ENCODE measurements around the gene EP300. TPM values are rescaled to one million over a fixed set of nuclear protein-coding genes. Genes with fewer than 3 reads are reported as not detected.
"Not testable (repeated sequence)": the region's sequence is repeated elsewhere in the genome, so short reads cannot be mapped to it uniquely, and the experiment has no call there.

EP300 gene
- total RNA-seq, 2 donors from 2014 or later: 58.9 to 65.8 TPM

DNA sequence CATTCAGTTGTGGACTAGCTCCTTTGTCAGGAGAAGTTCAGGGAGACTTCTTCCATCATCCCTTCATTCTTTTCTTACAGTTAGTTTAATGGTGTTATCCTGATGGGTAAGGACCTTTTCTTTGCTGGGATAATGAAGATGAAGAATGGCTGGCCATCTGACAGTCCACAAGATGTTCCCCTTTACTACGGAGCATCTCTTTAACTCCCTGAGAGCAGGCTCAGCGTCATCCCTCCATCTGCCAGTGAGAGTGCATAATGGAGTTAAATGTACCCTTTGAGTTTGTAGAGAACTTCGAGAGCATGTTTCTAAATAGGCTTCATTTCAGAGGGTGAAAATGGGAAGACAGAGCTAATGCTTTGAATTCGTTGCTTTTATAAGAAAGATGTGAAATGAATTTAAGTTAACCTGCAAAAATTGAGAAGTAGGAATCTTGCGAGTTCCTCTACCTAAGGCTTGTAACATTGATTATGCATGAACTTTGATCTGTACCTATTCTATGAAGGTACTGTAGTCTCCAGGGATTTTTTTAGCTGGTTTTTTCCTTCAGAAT lies 1.7 kb downstream of the EP300 start:
- peak overlapping the region; percentile 96 to 100 for H3K4me3 Mint-ChIP-seq
- peak overlapping the region; percentile 100 for H3K27ac Mint-ChIP-seq
- no peak for ATAC-seq (replicated peaks in 1 of 2)
- peaks cover 51% of the 10 kb centered on the region for H3K4me1 Mint-ChIP-seq (ENCODE audit: low read depth)
- H3K36me3 Mint-ChIP-seq (ENCODE audit: insufficient read depth in 2 of 2): peaks cover 13 to 17% of the 10 kb centered on the region in 2 donors
- no peaks in the 10 kb centered on the region for H3K27me3 Mint-ChIP-seq (ENCODE audit: low read depth)
- H3K9me3 Mint-ChIP-seq: peaks cover 0 to 2% of the 10 kb centered on the region in 2 donors
- DNase-seq: peak; percentile 15 to 16

DNA sequence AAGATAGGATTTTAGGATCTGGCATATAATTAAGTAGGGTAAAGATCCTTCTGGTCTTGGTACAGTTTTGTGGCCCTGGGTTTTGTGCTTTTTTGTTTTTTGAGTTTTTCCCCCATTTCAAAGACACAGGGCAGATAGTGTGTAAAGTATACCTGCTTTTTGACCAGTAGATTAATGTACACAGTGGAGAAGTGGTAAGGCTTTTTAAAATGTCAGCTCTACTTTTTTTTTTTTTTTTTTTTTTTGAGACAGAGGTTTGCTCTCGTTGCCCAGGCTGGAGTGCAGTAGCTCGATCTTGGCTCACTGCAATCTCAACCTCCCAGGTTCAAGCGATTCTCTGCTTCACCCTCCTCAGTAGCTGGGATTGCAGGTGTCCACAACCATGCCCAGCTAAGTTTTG lies 4.0 kb downstream of the EP300 start:
- ATAC-seq (replicated peaks in 1 of 2) (no peak), DNase-seq (no peak)
- no peaks in the 10 kb centered on the region for H3K9me3 Mint-ChIP-seq
- H3K4me3 Mint-ChIP-seq: peak overlapping the region; percentile 96 to 100
- no peaks in the 10 kb centered on the region for H3K27me3 Mint-ChIP-seq (ENCODE audit: low read depth)
- peaks cover 61% of the 10 kb centered on the region for H3K4me1 Mint-ChIP-seq (ENCODE audit: low read depth)
- H3K36me3 Mint-ChIP-seq (ENCODE audit: insufficient read depth in 2 of 2): peaks cover 10 to 25% of the 10 kb centered on the region in 2 donors
- H3K27ac Mint-ChIP-seq: peak overlapping the region; percentile 82

DNA sequence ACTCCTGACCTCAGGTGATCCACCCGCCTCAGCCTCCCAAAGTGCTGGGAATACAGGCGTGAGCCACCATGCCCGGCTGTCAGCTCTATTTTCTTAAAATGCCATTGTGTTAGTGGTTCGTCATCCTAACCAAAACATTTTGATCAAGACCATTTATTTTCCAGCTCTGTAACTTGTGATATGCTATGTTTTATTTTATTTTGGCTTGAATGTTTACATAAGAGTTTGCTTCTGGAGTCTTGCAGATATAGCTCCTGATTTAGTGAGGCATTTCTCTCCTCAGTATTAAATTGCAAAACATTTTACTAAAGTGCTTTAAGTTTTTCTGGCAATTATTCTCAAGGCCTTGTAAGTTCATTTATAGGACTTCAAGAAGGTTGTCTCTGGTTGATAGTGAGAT lies 4.4 kb downstream of the EP300 start:
- H3K27ac Mint-ChIP-seq: peak overlapping the region; percentile 82
- H3K36me3 Mint-ChIP-seq (ENCODE audit: insufficient read depth in 2 of 2): peaks cover 8 to 28% of the 10 kb centered on the region in 2 donors
- ATAC-seq (replicated peaks in 1 of 2) (no peak), DNase-seq (no peak)
- H3K9me3 Mint-ChIP-seq: no peaks in the 10 kb centered on the region
- H3K4me3 Mint-ChIP-seq: peak overlapping the region; percentile 81 to 96
- H3K27me3 Mint-ChIP-seq (ENCODE audit: low read depth): no peaks in the 10 kb centered on the region
- peaks cover 64% of the 10 kb centered on the region for H3K4me1 Mint-ChIP-seq (ENCODE audit: low read depth)

DNA sequence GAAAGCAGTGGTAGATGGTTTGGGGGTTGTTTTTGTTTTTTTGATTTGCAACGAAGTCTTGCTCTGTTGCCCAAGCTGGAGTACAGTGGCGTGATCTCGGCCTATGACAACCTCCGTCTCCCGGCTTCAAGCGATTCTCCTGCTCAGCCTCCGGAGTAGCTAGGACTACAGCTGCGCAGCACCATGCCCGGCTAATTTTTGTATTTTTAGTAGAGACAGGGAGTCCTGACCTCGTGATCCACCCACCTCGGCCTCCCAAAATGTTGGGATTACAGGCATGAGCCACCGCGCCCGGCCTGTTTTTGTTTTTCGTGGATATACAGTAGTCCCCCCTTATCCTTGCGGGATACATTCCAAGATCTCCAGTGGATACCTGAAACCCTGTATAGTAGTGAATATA lies 6.6 kb downstream of the EP300 start:
- Mint-ChIP-seq H3K4me1 (ENCODE audit: low read depth) (peaks cover 85% of the 10 kb centered on the region), H3K27ac (no peak overlapping the region), H3K36me3 (ENCODE audit: insufficient read depth in 2 of 2) (peaks cover 10 to 39% of the 10 kb centered on the region in 2 donors), H3K27me3 (ENCODE audit: low read depth) (no peaks in the 10 kb centered on the region), H3K9me3 (peaks cover 4 to 6% of the 10 kb centered on the region in 2 donors), H3K4me3 (no peak overlapping the region)
- ATAC-seq (replicated peaks in 1 of 2) (no peak), DNase-seq (no peak)

DNA sequence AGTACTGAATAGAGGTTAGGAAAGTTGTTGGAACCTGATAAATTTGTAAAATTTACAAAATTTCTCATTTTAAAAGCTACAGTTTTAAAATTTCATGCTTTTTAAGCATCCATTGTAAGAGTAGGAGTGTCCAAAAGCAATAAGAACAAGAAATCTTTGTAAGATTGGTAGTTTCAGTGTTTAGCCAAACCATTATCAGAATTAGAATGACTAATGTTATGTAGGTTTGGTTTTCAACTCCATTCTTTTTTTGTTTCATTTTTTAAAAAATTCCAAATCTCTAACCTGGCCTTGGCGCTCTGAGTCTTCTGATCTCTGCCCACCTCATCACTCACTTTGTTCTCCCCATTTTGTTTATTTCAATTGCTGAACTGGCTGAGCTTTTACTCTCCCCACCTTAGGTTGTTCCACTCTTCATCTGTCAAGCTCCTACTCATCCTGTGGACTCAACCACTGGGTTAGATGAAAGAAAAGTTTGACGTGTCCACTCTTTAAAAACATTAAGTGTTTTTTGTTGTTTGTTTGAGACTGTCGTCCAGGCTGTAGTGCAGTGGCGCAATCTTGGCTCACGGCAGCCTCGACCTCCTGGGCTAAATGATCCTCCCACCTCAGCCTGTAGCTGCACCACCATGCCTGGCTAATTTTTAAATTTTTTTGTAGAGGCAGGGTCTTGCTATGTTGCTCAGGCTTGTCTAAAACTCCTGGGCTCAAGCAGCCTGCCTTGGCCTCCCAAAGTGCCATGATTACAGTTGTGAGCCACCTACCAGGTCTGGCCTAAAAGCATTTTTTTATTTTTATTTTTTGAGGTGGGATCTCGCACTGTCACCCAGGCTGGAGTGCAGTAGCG lies 14.0 kb downstream of the EP300 start:
- Mint-ChIP-seq H3K27ac (peak overlapping the region; percentile 49), H3K4me1 (ENCODE audit: low read depth) (peaks cover 64% of the 10 kb centered on the region), H3K4me3 (peak overlapping the region; percentile 42 to 67), H3K36me3 (ENCODE audit: insufficient read depth in 2 of 2) (peaks cover 9 to 27% of the 10 kb centered on the region in 2 donors), H3K9me3 (peaks cover 4 to 6% of the 10 kb centered on the region in 2 donors), H3K27me3 (ENCODE audit: low read depth) (no peaks in the 10 kb centered on the region)
- DNase-seq: peak in 1 of 2 donors; percentile 11
- ATAC-seq (replicated peaks in 1 of 2): peak; percentile 69 to 76

DNA sequence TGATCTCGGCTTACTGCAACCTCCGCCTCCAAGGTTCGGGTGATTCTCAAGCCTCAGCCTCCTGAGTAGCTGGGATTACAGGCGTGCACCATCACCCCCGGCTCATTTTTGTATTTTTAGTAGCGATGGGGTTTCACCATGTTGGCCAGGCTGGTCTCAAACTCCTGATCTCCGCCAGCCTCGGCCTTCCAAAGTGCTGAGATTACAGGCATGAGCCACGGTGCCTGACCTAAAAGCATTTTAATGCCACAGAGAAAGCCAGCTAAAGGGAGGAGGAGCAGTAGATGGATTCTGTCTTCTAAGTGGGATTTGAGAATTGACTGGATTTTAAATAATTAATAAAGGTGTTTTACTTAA lies 14.6 kb downstream of the EP300 start:
- Mint-ChIP-seq H3K36me3 (ENCODE audit: insufficient read depth in 2 of 2) (peaks cover 9 to 25% of the 10 kb centered on the region in 2 donors), H3K4me1 (ENCODE audit: low read depth) (peaks cover 63% of the 10 kb centered on the region), H3K27ac (peak overlapping the region; percentile 12), H3K4me3 (peak overlapping the region in 1 of 2 donors; percentile 42)
- H3K9me3 Mint-ChIP-seq; H3K27me3 Mint-ChIP-seq (ENCODE audit: low read depth); ATAC-seq (replicated peaks in 1 of 2); DNase-seq: not testable (repeated sequence)

DNA sequence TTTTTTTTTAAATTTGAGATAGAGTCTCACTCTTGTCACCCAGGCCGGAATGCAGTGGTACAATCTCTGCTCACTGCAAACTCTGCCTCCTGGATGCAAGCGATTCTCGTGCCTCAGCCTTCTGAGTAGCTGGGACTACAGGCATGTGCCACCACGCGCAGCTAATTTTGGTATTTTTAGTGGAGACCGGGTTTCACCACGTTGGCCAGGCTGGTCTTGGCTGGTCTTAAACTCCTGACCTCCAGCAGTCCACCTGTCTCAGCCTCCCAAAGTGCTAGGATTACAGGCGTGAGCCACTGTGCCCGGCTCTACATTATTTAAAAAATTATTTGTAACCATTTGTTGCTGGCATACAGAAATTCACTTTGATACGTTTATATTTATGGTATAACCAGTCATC lies 18.6 kb downstream of the EP300 start:
- Mint-ChIP-seq H3K27ac (no peak overlapping the region), H3K36me3 (ENCODE audit: insufficient read depth in 2 of 2) (peaks cover 2 to 3% of the 10 kb centered on the region in 2 donors), H3K27me3 (ENCODE audit: low read depth) (no peaks in the 10 kb centered on the region), H3K9me3 (peaks cover 0 to 1% of the 10 kb centered on the region in 2 donors), H3K4me1 (ENCODE audit: low read depth) (peaks cover 48% of the 10 kb centered on the region), H3K4me3 (no peak overlapping the region)
- ATAC-seq (replicated peaks in 1 of 2): no peak
- DNase-seq: no peak

DNA sequence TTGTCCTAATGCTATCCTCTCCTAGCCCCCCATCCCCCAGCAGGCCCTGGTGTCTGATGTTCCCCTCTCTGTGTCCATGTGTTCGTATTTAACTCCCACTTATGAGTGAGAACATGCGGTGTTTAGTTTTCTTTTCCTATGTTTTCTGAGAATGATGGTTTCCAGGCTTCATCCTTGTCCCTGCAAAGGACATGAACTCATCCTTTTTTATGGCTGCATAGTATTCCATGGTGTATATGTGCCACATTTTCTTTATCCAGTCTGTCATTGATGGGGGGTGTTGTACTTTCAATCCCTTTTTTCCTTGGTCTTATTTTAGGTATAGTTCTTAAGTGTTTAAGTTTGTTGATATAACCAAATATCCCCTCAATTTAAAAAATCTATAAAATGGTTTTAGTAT lies 23.9 kb downstream of the EP300 start:
- no peak for ATAC-seq (replicated peaks in 1 of 2)
- Mint-ChIP-seq H3K27me3 (ENCODE audit: low read depth) (no peaks in the 10 kb centered on the region), H3K4me1 (ENCODE audit: low read depth) (peaks cover 39% of the 10 kb centered on the region), H3K9me3 (peaks cover 0 to 1% of the 10 kb centered on the region in 2 donors), H3K4me3 (no peak overlapping the region), H3K27ac (no peak overlapping the region), H3K36me3 (ENCODE audit: insufficient read depth in 2 of 2) (peaks cover 7 to 11% of the 10 kb centered on the region in 2 donors)
- DNase-seq: no peak

DNA sequence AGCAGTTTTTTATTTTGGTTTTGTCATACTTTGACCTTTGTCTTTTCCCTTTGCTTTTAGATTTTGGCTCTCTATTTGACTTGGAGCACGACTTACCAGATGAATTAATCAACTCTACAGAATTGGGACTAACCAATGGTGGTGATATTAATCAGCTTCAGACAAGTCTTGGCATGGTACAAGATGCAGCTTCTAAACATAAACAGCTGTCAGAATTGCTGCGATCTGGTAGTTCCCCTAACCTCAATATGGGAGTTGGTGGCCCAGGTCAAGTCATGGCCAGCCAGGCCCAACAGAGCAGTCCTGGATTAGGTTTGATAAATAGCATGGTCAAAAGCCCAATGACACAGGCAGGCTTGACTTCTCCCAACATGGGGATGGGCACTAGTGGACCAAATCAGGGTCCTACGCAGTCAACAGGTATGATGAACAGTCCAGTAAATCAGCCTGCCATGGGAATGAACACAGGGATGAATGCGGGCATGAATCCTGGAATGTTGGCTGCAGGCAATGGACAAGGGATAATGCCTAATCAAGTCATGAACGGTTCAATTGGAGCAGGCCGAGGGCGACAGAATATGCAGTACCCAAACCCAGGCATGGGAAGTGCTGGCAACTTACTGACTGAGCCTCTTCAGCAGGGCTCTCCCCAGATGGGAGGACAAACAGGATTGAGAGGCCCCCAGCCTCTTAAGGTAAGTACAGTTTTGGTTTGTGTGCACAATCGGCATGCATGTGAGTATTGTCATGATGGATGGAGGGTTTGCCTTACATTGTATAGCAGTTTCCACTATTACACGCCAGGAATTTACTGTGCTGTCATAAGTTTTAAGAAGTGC lies 25.0 kb downstream of the EP300 start:
- H3K9me3 Mint-ChIP-seq: peaks cover 0 to 1% of the 10 kb centered on the region in 2 donors
- H3K27ac Mint-ChIP-seq: peak overlapping the region; percentile 2
- peaks cover 34% of the 10 kb centered on the region for H3K4me1 Mint-ChIP-seq (ENCODE audit: low read depth)
- DNase-seq (no peak), ATAC-seq (replicated peaks in 1 of 2) (peak in 1 of 2 donors; percentile 36)
- H3K36me3 Mint-ChIP-seq (ENCODE audit: insufficient read depth in 2 of 2): peaks cover 7 to 9% of the 10 kb centered on the region in 2 donors
- no peak overlapping the region for H3K4me3 Mint-ChIP-seq
- H3K27me3 Mint-ChIP-seq (ENCODE audit: low read depth): no peaks in the 10 kb centered on the region

DNA sequence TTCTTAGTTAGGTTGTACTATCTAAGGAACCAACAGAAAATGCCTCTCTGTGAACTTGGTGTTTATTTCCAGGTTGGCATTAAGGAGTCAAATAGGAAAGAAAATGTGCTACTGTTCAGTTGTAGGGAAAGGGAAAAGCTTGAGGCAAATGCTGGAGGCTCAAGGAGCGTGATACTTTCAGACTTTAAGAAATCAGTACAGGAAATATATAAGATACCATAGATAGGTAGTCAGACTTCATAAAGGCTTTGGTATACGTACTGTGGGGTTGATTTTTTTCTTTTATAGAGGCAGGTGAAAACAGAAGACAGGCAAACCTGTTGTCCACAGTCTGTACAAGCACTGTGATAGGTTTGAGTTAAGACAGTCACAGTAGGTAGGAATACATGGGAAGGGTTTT lies 30.8 kb downstream of the EP300 start:
- Mint-ChIP-seq H3K36me3 (ENCODE audit: insufficient read depth in 2 of 2) (peaks cover 2 to 18% of the 10 kb centered on the region in 2 donors), H3K4me3 (no peak overlapping the region), H3K27me3 (ENCODE audit: low read depth) (no peaks in the 10 kb centered on the region), H3K4me1 (ENCODE audit: low read depth) (peaks cover 20% of the 10 kb centered on the region), H3K27ac (peak overlapping the region; percentile 13), H3K9me3 (no peaks in the 10 kb centered on the region)
- DNase-seq (no peak), ATAC-seq (replicated peaks in 1 of 2) (no peak)

DNA sequence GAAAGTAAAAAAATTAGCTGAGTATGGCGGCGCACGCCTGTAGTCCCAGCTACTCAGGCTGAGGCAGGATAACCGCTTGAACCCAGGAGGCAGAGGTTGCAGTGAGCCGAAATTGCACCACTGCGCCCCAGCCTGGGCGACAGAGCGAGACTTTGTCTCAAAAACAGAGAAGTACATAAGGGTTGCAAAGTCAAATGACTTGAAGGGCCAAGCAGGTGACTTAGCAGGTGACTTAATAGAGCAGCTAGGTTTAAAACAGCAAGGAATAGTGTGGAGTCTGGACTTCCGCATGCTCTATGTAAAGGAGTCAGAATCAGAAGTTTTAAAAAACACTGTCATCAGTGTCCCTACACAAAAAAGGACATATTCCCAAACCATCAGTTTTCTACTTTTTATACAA lies 31.7 kb downstream of the EP300 start:
- no peak for DNase-seq
- H3K36me3 Mint-ChIP-seq (ENCODE audit: insufficient read depth in 2 of 2): peaks cover 2 to 18% of the 10 kb centered on the region in 2 donors
- ATAC-seq (replicated peaks in 1 of 2): no peak

DNA sequence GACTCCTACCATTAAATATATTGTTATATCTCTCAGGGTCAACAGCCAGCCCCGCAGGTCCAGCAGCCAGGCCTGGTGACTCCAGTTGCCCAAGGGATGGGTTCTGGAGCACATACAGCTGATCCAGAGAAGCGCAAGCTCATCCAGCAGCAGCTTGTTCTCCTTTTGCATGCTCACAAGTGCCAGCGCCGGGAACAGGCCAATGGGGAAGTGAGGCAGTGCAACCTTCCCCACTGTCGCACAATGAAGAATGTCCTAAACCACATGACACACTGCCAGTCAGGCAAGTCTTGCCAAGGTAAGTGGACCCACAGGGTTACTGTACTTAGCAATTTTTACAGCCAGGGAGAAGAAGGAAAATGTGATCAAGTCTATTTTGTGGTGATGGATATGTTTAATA lies 35.1 kb downstream of the EP300 start:
- peak overlapping the region; percentile 57 for H3K27ac Mint-ChIP-seq
- H3K4me3 Mint-ChIP-seq: no peak overlapping the region
- no peaks in the 10 kb centered on the region for H3K9me3 Mint-ChIP-seq
- no peak for ATAC-seq (replicated peaks in 1 of 2)
- H3K4me1 Mint-ChIP-seq (ENCODE audit: low read depth): peaks cover 8% of the 10 kb centered on the region
- peaks cover 6 to 37% of the 10 kb centered on the region in 2 donors for H3K36me3 Mint-ChIP-seq (ENCODE audit: insufficient read depth in 2 of 2)
- no peaks in the 10 kb centered on the region for H3K27me3 Mint-ChIP-seq (ENCODE audit: low read depth)
- no peak for DNase-seq

More for the DNA sequence above, 31.7 kb downstream of the EP300 start:
- H3K9me3 Mint-ChIP-seq: no peaks in the 10 kb centered on the region
- peaks cover 20% of the 10 kb centered on the region for H3K4me1 Mint-ChIP-seq (ENCODE audit: low read depth)
- H3K27ac Mint-ChIP-seq: peak overlapping the region; percentile 46
- H3K4me3 Mint-ChIP-seq: no peak overlapping the region
- H3K27me3 Mint-ChIP-seq (ENCODE audit: low read depth): no peaks in the 10 kb centered on the region

DNA sequence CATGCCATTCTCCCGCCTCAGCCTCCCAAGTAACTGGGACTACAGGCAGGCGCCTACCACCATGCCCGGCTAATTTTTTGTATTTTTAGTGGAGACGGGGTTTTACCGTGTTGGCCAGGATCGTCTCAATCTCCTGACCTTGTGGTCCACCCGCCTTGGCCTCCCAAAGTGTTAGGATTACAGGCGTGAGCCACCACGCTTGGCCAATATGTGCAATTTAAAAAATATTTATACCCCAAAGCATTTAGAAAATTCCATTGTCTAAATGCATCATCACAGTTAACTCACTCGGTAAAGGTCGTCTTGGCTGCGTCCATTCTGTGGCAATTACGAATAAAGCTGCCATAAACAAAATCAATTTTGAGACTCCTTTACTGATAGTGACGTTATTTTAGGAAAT lies 36.2 kb downstream of the EP300 start:
- no peaks in the 10 kb centered on the region for H3K27me3 Mint-ChIP-seq (ENCODE audit: low read depth)
- no peaks in the 10 kb centered on the region for H3K9me3 Mint-ChIP-seq
- H3K36me3 Mint-ChIP-seq (ENCODE audit: insufficient read depth in 2 of 2): peaks cover 7 to 39% of the 10 kb centered on the region in 2 donors

More for the DNA sequence above, 36.2 kb downstream of the EP300 start:
- DNase-seq (no peak), ATAC-seq (replicated peaks in 1 of 2) (no peak)
- Mint-ChIP-seq H3K4me1 (ENCODE audit: low read depth) (peaks cover 8% of the 10 kb centered on the region), H3K27ac (no peak overlapping the region), H3K4me3 (no peak overlapping the region)

All from activated T-cell treated with anti-CD3 and anti-CD28 coated beads, Interleukin-2, amount 50 U/mL, for 72 hours (primary cell).